ENCODE measurements around the gene PHOX2B.

DNA sequence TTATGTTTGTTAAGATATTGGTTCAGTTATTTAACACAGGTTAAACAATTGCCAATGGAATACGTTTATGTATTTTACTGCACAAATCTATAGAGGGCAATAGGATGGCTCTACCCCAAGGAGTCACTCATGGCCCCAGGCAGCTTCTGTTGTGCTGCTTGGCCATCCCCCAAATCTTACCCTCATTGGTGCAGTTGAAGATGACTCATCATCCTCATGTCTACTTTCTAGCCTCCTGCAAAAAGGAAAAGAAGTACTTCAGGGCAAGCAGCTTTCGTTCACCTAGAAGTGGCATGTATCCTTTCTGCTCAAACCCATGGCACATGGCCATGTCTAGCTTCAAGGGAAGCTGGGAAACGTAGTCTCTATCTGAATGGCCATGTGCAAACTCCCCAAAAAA, 14.2 kb downstream of the PHOX2B start:
- TF ChIP-seq FOXM1 (IDR thresholded peaks at IDR 0.05; ENCODE audit: borderline replicate concordance) (no peak), SUZ12 (IDR thresholded peaks at IDR 0.05) (no peak), CTBP1 (IDR thresholded peaks at IDR 0.05; ENCODE audit: borderline replicate concordance) (no peak), NFRKB (IDR thresholded peaks at IDR 0.05) (no peak), FOXA1 (IDR thresholded peaks at IDR 0.05) (no peak), PKNOX1 (IDR thresholded peaks at IDR 0.05) (no peak), TARDBP (IDR thresholded peaks at IDR 0.05) (no peak), BHLHE40 (IDR thresholded peaks at IDR 0.05; ENCODE audit: borderline replicate concordance) (no peak), LEF1 (IDR thresholded peaks at IDR 0.05; ENCODE audit: borderline replicate concordance) (no peak), ZNF384 (IDR thresholded peaks at IDR 0.05) (no peak), HDGF (IDR thresholded peaks at IDR 0.05; ENCODE audit: borderline replicate concordance) (no peak), SP1 (IDR thresholded peaks at IDR 0.05) (no peak), ARNT (IDR thresholded peaks at IDR 0.05) (no peak)

All from HEK293T (cell line).